Erythroblast (primary cell): Measurements from ENCODE around the gene SPA17.

Experiments
- GATA1 ChIP-seq: IDR thresholded peaks from 2 replicates; pipeline ENCODE4 v1.6.1; 2011; ENCODE audit warnings: low read depth, mild to moderate bottlenecking, control low read depth, low read length, moderate library complexity
- POLR2A ChIP-seq: IDR thresholded peaks from 2 replicates; pipeline ENCODE4 v1.6.1; 2011; ENCODE audit warnings: mild to moderate bottlenecking, low read length

- TF ChIP-seq POLR2A (no peak), GATA1 (no peak)
These were observed 48.5 kb downstream of the SPA17 start for GRCh38 chr11:124722176-124722575.
